ENCODE data around the gene PRELP.

DNA sequence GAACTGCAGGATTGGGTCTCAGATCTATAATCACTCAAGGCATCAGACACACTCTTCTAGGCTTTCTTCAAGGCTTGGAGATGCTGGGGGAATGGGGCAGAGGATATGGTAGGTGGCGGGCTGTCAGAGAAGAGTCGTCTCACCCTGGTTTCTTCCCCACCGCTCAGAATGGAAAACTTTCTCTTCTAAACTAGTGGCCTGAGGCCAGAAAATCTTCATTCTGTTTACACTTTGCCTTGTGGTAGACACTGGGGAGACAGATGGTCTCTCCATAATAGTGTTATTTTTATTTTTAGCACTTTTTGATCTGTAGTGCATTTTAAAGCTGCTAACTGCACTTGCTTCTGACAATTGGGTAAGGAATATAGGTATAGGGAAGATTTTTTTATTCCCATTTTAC, 2.6 kb downstream of the PRELP start:
- TF ChIP-seq, protein P1, sequence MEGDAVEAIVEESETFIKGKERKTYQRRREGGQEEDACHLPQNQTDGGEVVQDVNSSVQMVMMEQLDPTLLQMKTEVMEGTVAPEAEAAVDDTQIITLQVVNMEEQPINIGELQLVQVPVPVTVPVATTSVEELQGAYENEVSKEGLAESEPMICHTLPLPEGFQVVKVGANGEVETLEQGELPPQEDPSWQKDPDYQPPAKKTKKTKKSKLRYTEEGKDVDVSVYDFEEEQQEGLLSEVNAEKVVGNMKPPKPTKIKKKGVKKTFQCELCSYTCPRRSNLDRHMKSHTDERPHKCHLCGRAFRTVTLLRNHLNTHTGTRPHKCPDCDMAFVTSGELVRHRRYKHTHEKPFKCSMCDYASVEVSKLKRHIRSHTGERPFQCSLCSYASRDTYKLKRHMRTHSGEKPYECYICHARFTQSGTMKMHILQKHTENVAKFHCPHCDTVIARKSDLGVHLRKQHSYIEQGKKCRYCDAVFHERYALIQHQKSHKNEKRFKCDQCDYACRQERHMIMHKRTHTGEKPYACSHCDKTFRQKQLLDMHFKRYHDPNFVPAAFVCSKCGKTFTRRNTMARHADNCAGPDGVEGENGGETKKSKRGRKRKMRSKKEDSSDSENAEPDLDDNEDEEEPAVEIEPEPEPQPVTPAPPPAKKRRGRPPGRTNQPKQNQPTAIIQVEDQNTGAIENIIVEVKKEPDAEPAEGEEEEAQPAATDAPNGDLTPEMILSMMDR (IDR thresholded peaks at IDR 0.05), result no peak
- TF ChIP-seq EP300 (IDR thresholded peaks at IDR 0.05) (no peak), POLR2A (IDR thresholded peaks at IDR 0.05) (no peak), POLR2AphosphoS5 (IDR thresholded peaks at IDR 0.05) (no peak)
